ENCODE results near the gene DNAJC21.

The DNAJC21 gene
- long read RNA-seq, full-length matches to known transcripts = 6 of 29 reads
- long read RNA-seq, partial matches to known transcripts = 19 of 29 reads
- long read RNA-seq, other reads (novel, unspliced or antisense) = 4 of 29 reads

DNA sequence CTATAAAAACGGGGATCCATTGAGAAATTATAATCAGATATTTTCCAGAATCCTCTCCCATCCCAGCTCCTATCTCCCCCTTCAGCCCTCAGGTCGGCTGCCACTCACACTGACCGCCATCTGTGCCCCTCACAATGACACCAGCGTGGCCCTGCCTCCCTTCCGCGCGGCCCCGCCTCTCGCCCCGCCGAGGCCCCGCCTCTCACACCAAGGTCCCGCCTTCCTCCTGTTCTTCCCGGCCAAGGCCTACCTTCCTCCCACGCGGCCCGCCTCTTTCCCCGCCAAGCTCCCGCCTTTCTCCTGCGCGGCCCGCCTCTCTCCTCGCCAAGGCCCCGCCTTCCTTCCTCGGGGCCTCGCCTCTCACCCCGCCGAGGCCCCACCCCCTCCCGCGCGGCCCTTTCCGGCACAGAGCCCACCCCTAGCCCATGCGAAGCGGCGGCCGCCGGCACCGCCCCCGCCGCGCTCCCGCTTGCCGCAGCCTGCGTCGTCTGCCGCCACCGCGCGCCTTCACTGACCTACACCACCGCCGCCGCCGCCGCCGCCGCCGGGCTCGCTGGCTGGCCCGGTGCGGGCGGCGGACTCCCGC, at the start of gene DNAJC21:
TSS of gene DNAJC21 (plus strand) at position 426 of the 586 bp plus-strand sequence. CDS start 261 bp downstream, outside the sequence.
- no peaks in the 10 kb centered on the region for H3K27me3 ChIP-seq (ENCODE audit: insufficient read depth, poor library complexity, severe bottlenecking)
- TF ChIP-seq GABPA (IDR thresholded peaks at IDR 0.05; ENCODE audit: low read depth) (no peak), SPI1 (IDR thresholded peaks at IDR 0.05; ENCODE audit: borderline replicate concordance, low read depth) (peak; percentile 46; the same call in 1 of the 2 replicates)

GRCh38 chr5:34881246-34881645, 48.1 kb upstream of the DNAJC21 start:
- Histone ChIP-seq H3K4me3 (replicated peaks; ENCODE audit: insufficient read depth, low read length) (no peak overlapping the region), H3K27me3 (ENCODE audit: insufficient read depth, poor library complexity, severe bottlenecking) (no peaks in the 10 kb centered on the region), H3K27ac (replicated peaks) (no peak overlapping the region)
- TF ChIP-seq SPI1 (IDR thresholded peaks at IDR 0.05; ENCODE audit: borderline replicate concordance, low read depth) (no peak), CTCF (IDR thresholded peaks at IDR 0.05; ENCODE audit: insufficient read depth, low read length) (no peak), GABPA (IDR thresholded peaks at IDR 0.05; ENCODE audit: low read depth) (no peak)
- TF ChIP-seq, protein P1, sequence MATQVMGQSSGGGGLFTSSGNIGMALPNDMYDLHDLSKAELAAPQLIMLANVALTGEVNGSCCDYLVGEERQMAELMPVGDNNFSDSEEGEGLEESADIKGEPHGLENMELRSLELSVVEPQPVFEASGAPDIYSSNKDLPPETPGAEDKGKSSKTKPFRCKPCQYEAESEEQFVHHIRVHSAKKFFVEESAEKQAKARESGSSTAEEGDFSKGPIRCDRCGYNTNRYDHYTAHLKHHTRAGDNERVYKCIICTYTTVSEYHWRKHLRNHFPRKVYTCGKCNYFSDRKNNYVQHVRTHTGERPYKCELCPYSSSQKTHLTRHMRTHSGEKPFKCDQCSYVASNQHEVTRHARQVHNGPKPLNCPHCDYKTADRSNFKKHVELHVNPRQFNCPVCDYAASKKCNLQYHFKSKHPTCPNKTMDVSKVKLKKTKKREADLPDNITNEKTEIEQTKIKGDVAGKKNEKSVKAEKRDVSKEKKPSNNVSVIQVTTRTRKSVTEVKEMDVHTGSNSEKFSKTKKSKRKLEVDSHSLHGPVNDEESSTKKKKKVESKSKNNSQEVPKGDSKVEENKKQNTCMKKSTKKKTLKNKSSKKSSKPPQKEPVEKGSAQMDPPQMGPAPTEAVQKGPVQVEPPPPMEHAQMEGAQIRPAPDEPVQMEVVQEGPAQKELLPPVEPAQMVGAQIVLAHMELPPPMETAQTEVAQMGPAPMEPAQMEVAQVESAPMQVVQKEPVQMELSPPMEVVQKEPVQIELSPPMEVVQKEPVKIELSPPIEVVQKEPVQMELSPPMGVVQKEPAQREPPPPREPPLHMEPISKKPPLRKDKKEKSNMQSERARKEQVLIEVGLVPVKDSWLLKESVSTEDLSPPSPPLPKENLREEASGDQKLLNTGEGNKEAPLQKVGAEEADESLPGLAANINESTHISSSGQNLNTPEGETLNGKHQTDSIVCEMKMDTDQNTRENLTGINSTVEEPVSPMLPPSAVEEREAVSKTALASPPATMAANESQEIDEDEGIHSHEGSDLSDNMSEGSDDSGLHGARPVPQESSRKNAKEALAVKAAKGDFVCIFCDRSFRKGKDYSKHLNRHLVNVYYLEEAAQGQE (IDR thresholded peaks at IDR 0.05; ENCODE audit: insufficient replicate concordance, low read depth) = no peak
- DNase-seq (ENCODE audit: low read depth in 1 of 2, low spot score in 1 of 2) = no peak

More for the DNA sequence above, at the start of gene DNAJC21:
- Histone ChIP-seq H3K4me3 (replicated peaks; ENCODE audit: insufficient read depth, low read length) (peak within 1 kb of the TSS; percentile 84), H3K27ac (replicated peaks) (peak within 1 kb of the TSS; percentile 92)
- peak; percentile 78 to 96 for DNase-seq (ENCODE audit: low read depth in 1 of 2, low spot score in 1 of 2)

DNA sequence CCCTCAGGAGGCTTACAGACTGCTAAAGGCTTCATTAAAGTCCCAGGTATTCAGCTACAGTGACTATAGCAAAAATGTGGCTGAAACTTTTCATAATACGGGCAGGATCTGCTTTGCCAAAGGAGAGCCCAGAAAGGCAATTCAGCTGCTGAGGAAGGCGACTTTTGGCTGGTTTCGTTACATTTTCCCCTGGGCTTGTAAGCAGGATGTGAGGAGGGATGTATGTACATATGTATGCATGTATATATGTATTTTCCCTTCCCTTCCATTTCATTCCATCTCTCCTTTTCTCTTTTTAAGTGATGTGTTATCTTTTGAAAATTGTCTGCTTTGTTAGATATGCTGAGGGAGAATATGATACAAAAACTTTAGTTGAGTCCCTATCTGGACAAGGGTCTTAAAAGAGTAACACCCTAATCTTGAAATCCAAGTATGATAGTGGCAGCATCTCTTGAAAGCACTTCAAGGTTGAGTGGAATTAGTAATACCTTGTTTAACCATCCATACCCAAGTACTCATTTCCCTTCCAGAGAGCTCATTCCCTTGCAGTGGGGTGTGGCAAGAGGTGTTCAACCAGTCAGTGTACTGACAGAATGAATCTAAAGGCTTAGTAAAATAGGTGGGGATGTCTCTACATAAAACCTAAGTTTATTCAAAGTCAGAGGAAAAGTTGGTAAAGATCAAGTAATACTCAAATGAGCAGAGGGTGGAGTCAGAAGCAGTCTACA, 42.8 kb upstream of the DNAJC21 start:
- Histone ChIP-seq H3K27me3 (ENCODE audit: insufficient read depth, poor library complexity, severe bottlenecking) (no peaks in the 10 kb centered on the region), H3K4me3 (replicated peaks; ENCODE audit: insufficient read depth, low read length) (no peak overlapping the region), H3K27ac (replicated peaks) (no peak overlapping the region)
- DNase-seq (ENCODE audit: low read depth in 1 of 2, low spot score in 1 of 2) = no peak
- TF ChIP-seq GABPA (IDR thresholded peaks at IDR 0.05; ENCODE audit: low read depth) = no peak
- no peak for TF ChIP-seq CTCF (IDR thresholded peaks at IDR 0.05; ENCODE audit: insufficient read depth, low read length)
- no peak for TF ChIP-seq SPI1 (IDR thresholded peaks at IDR 0.05; ENCODE audit: borderline replicate concordance, low read depth)
- TF ChIP-seq, protein P1 (IDR thresholded peaks at IDR 0.05; ENCODE audit: insufficient replicate concordance, low read depth) = no peak
- no peak for TF ChIP-seq POLR2AphosphoS5 (IDR thresholded peaks at IDR 0.05; ENCODE audit: low read depth)

DNA sequence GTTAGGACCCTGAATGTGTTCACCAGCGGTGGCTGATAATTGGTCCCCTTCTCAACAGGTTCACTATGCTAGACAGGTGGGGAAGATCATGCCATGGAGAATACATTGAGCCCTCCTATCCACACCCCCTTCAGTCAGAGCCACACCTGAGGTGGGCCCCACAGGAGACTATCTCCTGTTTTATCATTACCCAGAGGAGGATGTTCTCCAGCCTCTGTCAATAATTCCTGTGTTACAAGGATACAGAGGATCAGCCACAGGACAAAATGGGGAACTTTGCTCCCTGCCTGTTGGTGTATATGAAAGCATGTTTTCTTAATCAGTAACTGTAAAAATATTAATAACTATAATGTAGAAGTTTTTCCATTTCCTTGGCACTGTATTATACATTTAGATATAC, 40.0 kb upstream of the DNAJC21 start:
- Histone ChIP-seq H3K4me3 (replicated peaks; ENCODE audit: insufficient read depth, low read length) (no peak overlapping the region), H3K27me3 (ENCODE audit: insufficient read depth, poor library complexity, severe bottlenecking) (no peaks in the 10 kb centered on the region), H3K27ac (replicated peaks) (no peak overlapping the region)
- no peak for DNase-seq (ENCODE audit: low read depth in 1 of 2, low spot score in 1 of 2)
- TF ChIP-seq POLR2AphosphoS5 (IDR thresholded peaks at IDR 0.05; ENCODE audit: low read depth) (no peak), CTCF (IDR thresholded peaks at IDR 0.05; ENCODE audit: insufficient read depth, low read length) (no peak), SPI1 (IDR thresholded peaks at IDR 0.05; ENCODE audit: borderline replicate concordance, low read depth) (no peak), GABPA (IDR thresholded peaks at IDR 0.05; ENCODE audit: low read depth) (no peak)
- TF ChIP-seq, protein P1 (IDR thresholded peaks at IDR 0.05; ENCODE audit: insufficient replicate concordance, low read depth) = no peak

All from HL-60 (cell line).